Thoracic aorta (tissue), 2 donors: Measurements from ENCODE around the gene PGF. TPM values are rescaled to one million over a fixed set of nuclear protein-coding genes. Genes with fewer than 3 reads are reported as not detected.

ENCODE experiments used
- ATAC-seq: fragments of 150-250 bp; one replicate; pipeline ENCODE4 v1.8.0; 2017; ENCODE audit warnings: low read depth; ENCODE audit not compliant: insufficient number of reproducible peaks, low FRiP score
- DNase-seq: peaks from one replicate; pipeline ENCODE4 v3.0.0-alpha.2; 2020; ENCODE audit warnings: low spot score
- H3K27ac ChIP-seq, 2 donors: fragments of 200-600 bp; sonication (generic); 1 replicate in 1 of 2; 2 replicates in 1 of 2; pipeline ENCODE4 v1.5.1; 2016; ENCODE audit warnings: mild to moderate bottlenecking in 2 of 2, moderate library complexity in 2 of 2
- H3K27me3 ChIP-seq: fragments of 200-600 bp; sonication (generic); replicated peaks from 2 replicates; pipeline ENCODE4 v1.6.0; 2016; ENCODE audit warnings: mild to moderate bottlenecking; ENCODE audit not compliant: insufficient read depth
- H3K36me3 ChIP-seq: fragments of 200-600 bp; sonication (generic); one replicate; pipeline ENCODE4 v1.5.1; 2016
- H3K4me1 ChIP-seq, 2 donors: fragments of 200-600 bp; sonication (generic); 1 replicate in 1 of 2; 2 replicates in 1 of 2; pipeline versions ENCODE4 v1.5.1 to v1.6.0; 2016; ENCODE audit warnings: low read depth in 2 of 2, mild to moderate bottlenecking in 1 of 2; ENCODE audit not compliant: control insufficient read depth in 1 of 2
- H3K4me3 ChIP-seq: fragments of 200-600 bp; sonication (generic); 2 replicates; pipeline ENCODE4 v1.5.1; 2016; ENCODE audit warnings: mild to moderate bottlenecking
- H3K9me3 ChIP-seq: fragments of 200-600 bp; sonication (generic); 2 replicates; pipeline ENCODE4 v1.5.1; 2016
- CTCF ChIP-seq: fragments of 200-600 bp; sonication (generic); IDR thresholded peaks from one replicate; pipeline ENCODE4 v1.5.1; 2019; ENCODE audit warnings: antibody characterized with exemption
- total RNA-seq, 2 donors: library from RNA; depleted of rRNA; stranded (reverse); fragments of >200 nt; gene quantifications; one replicate each; pipeline versions ENCODE4 v1.1.0 to v1.2.3, GENCODE V29; 2016

The PGF gene
- total RNA-seq, 2 donors from 2014 or later, result 34.4 to 75.3 TPM

- Histone ChIP-seq H3K4me1 (peaks cover 9 to 25% of the 10 kb centered on the region in 2 donors), H3K27me3 (no peaks in the 10 kb centered on the region), H3K27ac (no peak overlapping the region), H3K36me3 (no peaks in the 10 kb centered on the region), H3K9me3 (no peaks in the 10 kb centered on the region), H3K4me3 (no peak overlapping the region)
- no peak for TF ChIP-seq CTCF
- DNase-seq, result no peak
- no peak for ATAC-seq
Measured at GRCh38 chr14:74975059-74975810, 19.8 kb upstream of the PGF start.

DNA sequence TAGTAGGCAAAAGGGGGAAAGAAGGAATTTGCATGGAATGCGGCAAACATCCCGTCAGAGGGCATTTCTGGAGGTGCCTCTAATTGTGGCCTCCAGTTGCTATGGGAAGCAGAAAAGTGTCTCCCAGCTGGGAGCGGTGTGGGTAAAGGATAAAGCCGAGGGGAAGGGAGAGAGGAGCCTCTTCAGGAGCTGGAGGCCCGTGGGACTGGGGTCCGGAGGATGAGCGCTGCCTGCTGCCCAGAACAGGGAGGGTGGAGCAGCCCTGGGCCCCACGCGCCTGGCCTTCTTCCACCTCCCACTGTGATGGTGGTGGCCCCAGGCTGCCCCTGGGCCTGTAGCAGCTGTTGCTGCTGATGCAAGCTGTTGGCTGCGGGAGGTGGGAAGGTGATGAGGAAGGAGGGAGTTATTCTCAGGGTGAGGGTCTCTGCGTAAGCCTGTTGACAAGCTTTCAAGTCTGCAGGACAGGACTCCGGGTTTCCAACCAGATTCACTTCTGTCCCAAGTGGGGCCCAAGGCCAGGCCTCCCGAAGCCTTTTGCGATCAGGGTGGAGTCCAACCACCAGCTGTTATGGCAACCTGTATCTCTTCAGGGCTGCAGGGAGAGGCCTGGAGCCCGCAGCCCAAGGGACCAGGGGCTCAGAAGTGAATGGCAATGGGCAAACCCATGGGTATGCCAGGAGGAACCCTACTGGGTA is 19.1 kb upstream of the PGF start:
- Histone ChIP-seq H3K27me3 (no peaks in the 10 kb centered on the region), H3K27ac (no peak overlapping the region), H3K4me3 (no peak overlapping the region), H3K9me3 (no peaks in the 10 kb centered on the region), H3K36me3 (no peaks in the 10 kb centered on the region), H3K4me1 (peaks cover 4 to 17% of the 10 kb centered on the region in 2 donors)
- TF ChIP-seq CTCF, result no peak
- no peak for DNase-seq
- ATAC-seq, result no peak

GRCh38 chr14:74973905-74974363 is 18.5 kb upstream of the PGF start:
- Histone ChIP-seq H3K36me3 (no peaks in the 10 kb centered on the region), H3K4me3 (no peak overlapping the region), H3K27me3 (no peaks in the 10 kb centered on the region), H3K4me1 (peaks cover 0 to 12% of the 10 kb centered on the region in 2 donors), H3K9me3 (no peaks in the 10 kb centered on the region), H3K27ac (no peak overlapping the region)
- no peak for DNase-seq
- ATAC-seq, result no peak
- no peak for TF ChIP-seq CTCF

GRCh38 chr14:74973003-74973653 is 17.7 kb upstream of the PGF start:
- DNase-seq (no peak), ATAC-seq (no peak)
- Histone ChIP-seq H3K4me3 (no peak overlapping the region), H3K4me1 (peaks cover 0 to 5% of the 10 kb centered on the region in 2 donors), H3K36me3 (no peaks in the 10 kb centered on the region), H3K27ac (no peak overlapping the region), H3K9me3 (no peaks in the 10 kb centered on the region), H3K27me3 (no peaks in the 10 kb centered on the region)
- TF ChIP-seq CTCF, result no peak

DNA sequence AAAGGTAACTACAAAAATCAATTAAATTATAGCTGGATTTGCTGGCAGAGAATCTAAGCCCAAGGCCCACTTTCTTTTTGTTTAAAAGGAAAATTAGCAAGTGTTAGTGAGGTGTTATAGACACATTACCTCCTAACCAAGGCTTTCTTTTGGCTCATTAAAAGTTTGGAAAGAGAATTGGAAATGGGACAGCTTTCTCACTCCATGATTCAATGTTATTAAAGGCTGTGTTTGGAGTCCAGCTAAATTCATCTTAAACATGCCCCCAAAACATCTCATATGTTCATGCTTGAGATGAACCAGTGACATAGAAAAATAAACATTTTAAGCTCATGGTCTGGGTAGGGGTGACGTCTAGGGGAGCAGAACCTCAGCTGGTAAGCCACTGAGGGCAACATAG is 13.4 kb upstream of the PGF start:
- H3K4me1 ChIP-seq, result no peaks in the 10 kb centered on the region
- H3K36me3 ChIP-seq, result no peaks in the 10 kb centered on the region
- DNase-seq (no peak), ATAC-seq (no peak)
- H3K27me3 ChIP-seq, result no peaks in the 10 kb centered on the region
- H3K27ac ChIP-seq, result no peak overlapping the region
- H3K4me3 ChIP-seq, result no peak overlapping the region
- no peaks in the 10 kb centered on the region for H3K9me3 ChIP-seq
- no peak for TF ChIP-seq CTCF
